Measurements from ENCODE around the gene UPP1. TPM values are rescaled to one million over a fixed set of nuclear protein-coding genes. Genes with fewer than 3 reads are reported as not detected.

Gene UPP1
- total and polyA plus RNA-seq, 2 of the 13 experiments (the other 11 are each of a cell fraction or from before 2014, with no cell fraction given) = 5.7 to 9.8 TPM

GRCh38 chr7:48089046-48090003 lies at the start of gene UPP1 (continued):
- TF ChIP-seq, protein P1, sequence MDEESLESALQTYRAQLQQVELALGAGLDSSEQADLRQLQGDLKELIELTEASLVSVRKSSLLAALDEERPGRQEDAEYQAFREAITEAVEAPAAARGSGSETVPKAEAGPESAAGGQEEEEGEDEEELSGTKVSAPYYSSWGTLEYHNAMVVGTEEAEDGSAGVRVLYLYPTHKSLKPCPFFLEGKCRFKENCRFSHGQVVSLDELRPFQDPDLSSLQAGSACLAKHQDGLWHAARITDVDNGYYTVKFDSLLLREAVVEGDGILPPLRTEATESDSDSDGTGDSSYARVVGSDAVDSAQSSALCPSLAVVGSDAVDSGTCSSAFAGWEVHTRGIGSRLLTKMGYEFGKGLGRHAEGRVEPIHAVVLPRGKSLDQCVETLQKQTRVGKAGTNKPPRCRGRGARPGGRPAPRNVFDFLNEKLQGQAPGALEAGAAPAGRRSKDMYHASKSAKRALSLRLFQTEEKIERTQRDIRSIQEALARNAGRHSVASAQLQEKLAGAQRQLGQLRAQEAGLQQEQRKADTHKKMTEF (CRISPR knock-in tag; IDR thresholded peaks at IDR 0.05) = peak; percentile 28; the same call in 1 of the 2 replicates
- TF ChIP-seq CBX1 (IDR thresholded peaks at IDR 0.05; ENCODE audit: low read depth) = peak; percentile 8
- TF ChIP-seq ZNF225 (CRISPR knock-in tag; IDR thresholded peaks at IDR 0.05) = 0 out of 2 replicates have a peak, but pooled peaks have one; percentile 50
- peak; percentile 46; the same call in 1 of the 2 replicates for TF ChIP-seq KLF12 (CRISPR knock-in tag; IDR thresholded peaks at IDR 0.05; ENCODE audit: borderline replicate concordance)
- TF ChIP-seq ZNF367 (CRISPR knock-in tag; IDR thresholded peaks at IDR 0.05; ENCODE audit: borderline replicate concordance) = 0 out of 2 replicates have a peak, but pooled peaks have one; percentile 50
- TF ChIP-seq STAT5B (CRISPR knock-in tag; IDR thresholded peaks at IDR 0.05) = 0 out of 2 replicates have a peak, but pooled peaks have one; percentile 37
- peak; percentile 40; the same call in 1 of the 2 replicates for TF ChIP-seq TGIF2 (CRISPR knock-in tag; IDR thresholded peaks at IDR 0.05)
- peak; percentile 67; the same call in 1 of the 2 replicates for TF ChIP-seq KDM5B (CRISPR knock-in tag; IDR thresholded peaks at IDR 0.05; ENCODE audit: borderline replicate concordance)
- TF ChIP-seq, protein P2, sequence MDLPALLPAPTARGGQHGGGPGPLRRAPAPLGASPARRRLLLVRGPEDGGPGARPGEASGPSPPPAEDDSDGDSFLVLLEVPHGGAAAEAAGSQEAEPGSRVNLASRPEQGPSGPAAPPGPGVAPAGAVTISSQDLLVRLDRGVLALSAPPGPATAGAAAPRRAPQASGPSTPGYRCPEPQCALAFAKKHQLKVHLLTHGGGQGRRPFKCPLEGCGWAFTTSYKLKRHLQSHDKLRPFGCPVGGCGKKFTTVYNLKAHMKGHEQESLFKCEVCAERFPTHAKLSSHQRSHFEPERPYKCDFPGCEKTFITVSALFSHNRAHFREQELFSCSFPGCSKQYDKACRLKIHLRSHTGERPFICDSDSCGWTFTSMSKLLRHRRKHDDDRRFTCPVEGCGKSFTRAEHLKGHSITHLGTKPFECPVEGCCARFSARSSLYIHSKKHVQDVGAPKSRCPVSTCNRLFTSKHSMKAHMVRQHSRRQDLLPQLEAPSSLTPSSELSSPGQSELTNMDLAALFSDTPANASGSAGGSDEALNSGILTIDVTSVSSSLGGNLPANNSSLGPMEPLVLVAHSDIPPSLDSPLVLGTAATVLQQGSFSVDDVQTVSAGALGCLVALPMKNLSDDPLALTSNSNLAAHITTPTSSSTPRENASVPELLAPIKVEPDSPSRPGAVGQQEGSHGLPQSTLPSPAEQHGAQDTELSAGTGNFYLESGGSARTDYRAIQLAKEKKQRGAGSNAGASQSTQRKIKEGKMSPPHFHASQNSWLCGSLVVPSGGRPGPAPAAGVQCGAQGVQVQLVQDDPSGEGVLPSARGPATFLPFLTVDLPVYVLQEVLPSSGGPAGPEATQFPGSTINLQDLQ (CRISPR knock-in tag; IDR thresholded peaks at IDR 0.05) = 0 out of 2 replicates have a peak, but pooled peaks have one; percentile 75
- TF ChIP-seq, protein P3, sequence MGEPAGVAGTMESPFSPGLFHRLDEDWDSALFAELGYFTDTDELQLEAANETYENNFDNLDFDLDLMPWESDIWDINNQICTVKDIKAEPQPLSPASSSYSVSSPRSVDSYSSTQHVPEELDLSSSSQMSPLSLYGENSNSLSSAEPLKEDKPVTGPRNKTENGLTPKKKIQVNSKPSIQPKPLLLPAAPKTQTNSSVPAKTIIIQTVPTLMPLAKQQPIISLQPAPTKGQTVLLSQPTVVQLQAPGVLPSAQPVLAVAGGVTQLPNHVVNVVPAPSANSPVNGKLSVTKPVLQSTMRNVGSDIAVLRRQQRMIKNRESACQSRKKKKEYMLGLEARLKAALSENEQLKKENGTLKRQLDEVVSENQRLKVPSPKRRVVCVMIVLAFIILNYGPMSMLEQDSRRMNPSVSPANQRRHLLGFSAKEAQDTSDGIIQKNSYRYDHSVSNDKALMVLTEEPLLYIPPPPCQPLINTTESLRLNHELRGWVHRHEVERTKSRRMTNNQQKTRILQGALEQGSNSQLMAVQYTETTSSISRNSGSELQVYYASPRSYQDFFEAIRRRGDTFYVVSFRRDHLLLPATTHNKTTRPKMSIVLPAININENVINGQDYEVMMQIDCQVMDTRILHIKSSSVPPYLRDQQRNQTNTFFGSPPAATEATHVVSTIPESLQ (CRISPR knock-in tag; conservative IDR thresholded peaks at IDR 0.05) = no peak
- peak; percentile 49; the same call in 1 of the 2 replicates for TF ChIP-seq ZNF235 (CRISPR knock-in tag; IDR thresholded peaks at IDR 0.05; ENCODE audit: borderline replicate concordance)
- TF ChIP-seq SALL2 (CRISPR knock-in tag; IDR thresholded peaks at IDR 0.05) = peak; percentile 30; the same call in 1 of the 2 replicates
- TF ChIP-seq BRCA1 (CRISPR knock-in tag; IDR thresholded peaks at IDR 0.05) = 0 out of 2 replicates have a peak, but pooled peaks have one; percentile 62
- peak; percentile 85; the same call in 1 of the 2 replicates for TF ChIP-seq UBTF (CRISPR knock-in tag; IDR thresholded peaks at IDR 0.05)
- peak; percentile 67 for TF ChIP-seq TAF1 (CRISPR knock-in tag; IDR thresholded peaks at IDR 0.05)
- TF ChIP-seq ZNF136 (CRISPR knock-in tag; IDR thresholded peaks at IDR 0.05; ENCODE audit: low read depth) = no peak

Measured in HepG2 (cell line).